Esophagus muscularis mucosa (tissue), 4 donors: ENCODE measurements around the gene PYGM. TPM values are rescaled to one million over a fixed set of nuclear protein-coding genes. Genes with fewer than 3 reads are reported as not detected.

ENCODE experiments used
- DNase-seq: peaks from one replicate; pipeline ENCODE4 v3.0.0-alpha.2; 2017; ENCODE audit errors: extremely low spot score
- H3K27ac ChIP-seq, 4 donors: fragments of 200-600 bp; sonication (generic); replicated peaks in 1 of 4; 1 replicate in 3 of 4; 2 replicates in 1 of 4; pipeline ENCODE4 v1.5.1; 2016 to 2019; ENCODE audit warnings: mild to moderate bottlenecking in 1 of 4
- H3K27me3 ChIP-seq, 4 donors: fragments of 200-600 bp; sonication (generic); one replicate each; pipeline versions ENCODE4 v1.5.1 to v1.6.0; 2016 to 2019
- H3K36me3 ChIP-seq, 4 donors: fragments of 200-600 bp; sonication (generic); one replicate each; pipeline ENCODE4 v1.5.1; 2016 to 2019
- H3K4me1 ChIP-seq, 4 donors: fragments of 200-600 bp; sonication (generic); one replicate each; pipeline ENCODE4 v1.5.1; 2016 to 2019
- H3K4me3 ChIP-seq, 4 donors: fragments of 200-600 bp; sonication (generic); 1 replicate in 2 of 4; 2 replicates in 2 of 4; pipeline ENCODE4 v1.5.1; 2016 to 2019; ENCODE audit warnings: mild to moderate bottlenecking in 4 of 4, moderate library complexity in 1 of 4
- H3K9me3 ChIP-seq, 4 donors: fragments of 200-600 bp; sonication (generic); 1 replicate in 3 of 4; 2 replicates in 1 of 4; pipeline ENCODE4 v1.5.1; 2016 to 2019
- EP300 ChIP-seq: sonication (generic); formaldehyde crosslinking; IDR thresholded peaks from one replicate; pipeline ENCODE4 v1.6.1; 2017; ENCODE audit warnings: antibody characterized with exemption
- POLR2A ChIP-seq: fragments of 450-650 bp; IDR thresholded peaks from one replicate; pipeline ENCODE4 v1.6.1; 2017; ENCODE audit warnings: antibody characterized with exemption, moderate library complexity, mild to moderate bottlenecking, low read depth
- POLR2AphosphoS5 ChIP-seq, 2 donors: sonication (generic); formaldehyde crosslinking; IDR thresholded peaks; one replicate each; pipeline ENCODE4 v1.6.1; 2017; ENCODE audit warnings: antibody characterized with exemption in 2 of 2
- WGBS: methylation state at CpG from one replicate; pipeline ENCODE4 v1.1.5; 2018; 5-methylcytosine and 5-hydroxymethylcytosine counted together
- intact Hi-C: fragments of 100-400 bp; cut with DNase I; formaldehyde crosslinking; loops from one replicate; pipeline ENCODE4 v1.15.1; 2023
- total RNA-seq, 4 donors: library from RNA; depleted of rRNA; stranded (reverse); fragments of >200 nt; gene quantifications; one replicate each; pipeline versions ENCODE4 v1.1.0 to v1.2.1, GENCODE V29; 2016
- TF ChIP-seq, protein P1 (sequence below), 3 experiments: fragments of 200-600 bp in 2 of 3; fragments of 450-650 bp in 1 of 3; sonication (generic) in 2 of 3; IDR thresholded peaks; one replicate each; pipeline ENCODE4 v1.5.1; 2017 to 2019; ENCODE audit warnings: antibody characterized with exemption in 3 of 3, mild to moderate bottlenecking in 2 of 3, moderate library complexity in 1 of 3

PYGM gene
- total RNA-seq, 4 donors from 2014 or later = 18.4 to 57.2 (median 26.3) TPM

DNA sequence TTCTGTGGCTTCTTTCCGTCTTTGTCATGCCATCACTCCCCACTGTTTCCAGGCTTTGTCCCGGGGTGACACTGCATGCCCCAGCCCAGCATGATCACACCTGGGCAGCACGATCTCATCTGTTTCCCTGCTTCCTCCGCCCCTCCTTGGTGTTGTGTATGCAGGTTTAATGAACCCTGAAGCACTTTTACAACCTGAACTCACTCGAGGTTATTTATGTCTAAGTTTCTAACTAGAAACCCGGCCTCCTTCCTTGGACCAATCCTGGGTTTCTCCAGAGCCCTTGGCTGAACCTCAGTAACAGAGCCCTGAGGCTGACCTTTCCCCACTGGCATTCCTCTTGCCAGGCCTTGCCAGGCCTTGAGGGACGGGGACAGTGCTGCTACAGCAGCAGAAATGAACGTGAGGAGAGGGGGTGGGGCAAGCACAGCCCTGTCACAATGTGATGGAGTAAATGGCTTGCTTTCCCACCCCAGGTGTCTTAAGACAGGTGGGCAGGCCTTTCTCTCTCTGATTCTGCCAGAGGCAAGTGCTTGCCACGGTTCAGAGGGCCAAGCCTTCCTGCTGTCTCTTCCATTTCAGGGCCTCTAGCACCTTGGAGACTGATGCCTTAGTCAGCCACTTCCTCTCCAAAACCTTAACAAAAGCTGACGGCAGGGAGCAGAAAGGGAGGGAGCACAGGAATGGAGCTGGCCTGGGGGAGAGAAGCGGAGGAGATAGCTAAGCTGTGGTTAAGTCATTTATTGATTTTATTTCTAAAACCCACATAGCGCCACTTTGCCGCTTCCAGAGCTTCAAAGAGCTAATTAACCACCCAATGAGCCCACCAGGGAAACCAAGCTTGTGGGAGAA, 3.1 kb upstream of the PYGM start:
- Histone ChIP-seq H3K4me1 (peaks cover 70 to 100% (median 96%) of the 10 kb centered on the region in 4 donors), H3K9me3 (no peaks in the 10 kb centered on the region), H3K4me3 (no peak overlapping the region), H3K27me3 (no peaks in the 10 kb centered on the region), H3K27ac (peak overlapping the region; percentile 85 to 92 (median 87)), H3K36me3 (peaks cover 35 to 60% (median 55%) of the 10 kb centered on the region in 4 donors)
- no peak for DNase-seq
- WGBS = 38% methylated on average over 13 of the region's 13 CpGs
- intact Hi-C loops = no loop called here
- TF ChIP-seq POLR2AphosphoS5 (IDR thresholded peaks at IDR 0.05) (peak in 1 of 2 donors; percentile 25), POLR2A (no peak)

DNA sequence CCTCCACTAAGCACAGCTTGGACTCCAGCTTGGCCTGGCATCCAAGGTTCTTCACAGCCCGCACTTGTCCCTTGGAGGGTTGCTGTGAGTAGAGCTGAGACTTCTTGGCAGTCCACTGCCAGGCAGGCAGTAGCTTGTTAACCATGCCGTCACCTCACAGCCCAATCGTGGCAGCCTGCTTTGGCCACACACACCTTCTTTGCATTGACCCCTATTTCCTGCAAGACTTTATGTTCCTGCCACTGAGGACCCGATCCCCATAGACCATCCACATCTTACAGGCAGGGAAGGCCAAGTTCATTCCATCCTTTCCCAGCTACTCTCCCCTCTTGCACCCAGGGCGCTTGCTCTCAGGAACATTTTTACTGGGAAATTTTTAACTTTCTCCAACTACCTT, 2.5 kb upstream of the PYGM start:
- peak overlapping the region; percentile 85 to 92 (median 87) for H3K27ac ChIP-seq
- H3K4me1 ChIP-seq = peaks cover 64 to 98% (median 93%) of the 10 kb centered on the region in 4 donors
- H3K27me3 ChIP-seq = no peaks in the 10 kb centered on the region
- TF ChIP-seq EP300 (no peak), POLR2AphosphoS5 (IDR thresholded peaks at IDR 0.05) (peak in 1 of 2 donors; percentile 19)
- TF ChIP-seq, protein P1, sequence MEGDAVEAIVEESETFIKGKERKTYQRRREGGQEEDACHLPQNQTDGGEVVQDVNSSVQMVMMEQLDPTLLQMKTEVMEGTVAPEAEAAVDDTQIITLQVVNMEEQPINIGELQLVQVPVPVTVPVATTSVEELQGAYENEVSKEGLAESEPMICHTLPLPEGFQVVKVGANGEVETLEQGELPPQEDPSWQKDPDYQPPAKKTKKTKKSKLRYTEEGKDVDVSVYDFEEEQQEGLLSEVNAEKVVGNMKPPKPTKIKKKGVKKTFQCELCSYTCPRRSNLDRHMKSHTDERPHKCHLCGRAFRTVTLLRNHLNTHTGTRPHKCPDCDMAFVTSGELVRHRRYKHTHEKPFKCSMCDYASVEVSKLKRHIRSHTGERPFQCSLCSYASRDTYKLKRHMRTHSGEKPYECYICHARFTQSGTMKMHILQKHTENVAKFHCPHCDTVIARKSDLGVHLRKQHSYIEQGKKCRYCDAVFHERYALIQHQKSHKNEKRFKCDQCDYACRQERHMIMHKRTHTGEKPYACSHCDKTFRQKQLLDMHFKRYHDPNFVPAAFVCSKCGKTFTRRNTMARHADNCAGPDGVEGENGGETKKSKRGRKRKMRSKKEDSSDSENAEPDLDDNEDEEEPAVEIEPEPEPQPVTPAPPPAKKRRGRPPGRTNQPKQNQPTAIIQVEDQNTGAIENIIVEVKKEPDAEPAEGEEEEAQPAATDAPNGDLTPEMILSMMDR (IDR thresholded peaks at IDR 0.05) = no peak
- H3K4me3 ChIP-seq = no peak overlapping the region
- peaks cover 28 to 53% (median 49%) of the 10 kb centered on the region in 4 donors for H3K36me3 ChIP-seq
- intact Hi-C loops = no loop called here
- DNase-seq = no peak
- H3K9me3 ChIP-seq = no peaks in the 10 kb centered on the region
- WGBS = 64% methylated on average over 5 of the region's 5 CpGs

DNA sequence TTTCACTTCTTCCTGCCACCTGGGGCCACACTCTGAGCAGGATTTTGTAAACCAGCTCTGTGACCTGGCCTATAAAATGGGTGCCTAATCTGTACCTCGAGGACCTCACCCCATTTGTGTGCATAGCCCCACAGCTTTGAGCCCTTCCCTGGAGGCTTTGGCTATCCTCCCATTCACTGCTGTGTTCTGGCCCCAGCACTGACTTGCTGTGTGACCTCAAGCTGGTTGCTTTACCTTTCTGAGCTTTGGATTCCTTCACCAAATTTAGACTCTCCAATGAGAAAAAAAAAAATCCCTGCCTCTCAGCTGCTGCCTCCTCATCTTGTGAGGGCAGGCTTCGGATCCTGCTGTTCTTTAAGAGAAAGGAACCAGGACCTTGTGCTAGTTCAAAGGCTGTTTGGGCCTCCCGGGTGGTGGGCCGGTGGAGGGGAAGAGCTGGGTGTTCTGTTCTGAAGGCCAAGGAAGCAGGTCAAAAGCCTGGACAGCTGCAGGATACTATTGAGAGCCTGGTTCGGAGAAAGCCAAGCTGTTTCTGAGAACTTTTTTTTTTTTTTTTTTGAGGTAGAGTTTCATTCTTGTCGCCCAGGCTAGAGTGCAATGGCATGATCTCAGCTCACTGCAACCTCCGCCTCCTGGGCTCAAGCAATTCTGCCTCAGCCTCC, 1.1 kb upstream of the PYGM start:
- TF ChIP-seq EP300 (no peak), POLR2A (no peak), POLR2AphosphoS5 (IDR thresholded peaks at IDR 0.05) (no peak)
- TF ChIP-seq, protein P1 (IDR thresholded peaks at IDR 0.05) = no peak
- H3K27me3 ChIP-seq = no peaks in the 10 kb centered on the region
- no peaks in the 10 kb centered on the region for H3K9me3 ChIP-seq
- H3K4me3 ChIP-seq = no peak overlapping the region
- peak overlapping the region; percentile 86 to 92 (median 88) for H3K27ac ChIP-seq
- WGBS = 41% methylated on average over 7 of the region's 7 CpGs
- intact Hi-C loops = no loop called here
- DNase-seq = no peak
- H3K36me3 ChIP-seq = peaks cover 15 to 40% (median 35%) of the 10 kb centered on the region in 4 donors
- H3K4me1 ChIP-seq = peaks cover 63 to 85% (median 83%) of the 10 kb centered on the region in 4 donors

- no peak for TF ChIP-seq POLR2AphosphoS5 (IDR thresholded peaks at IDR 0.05)
- TF ChIP-seq, protein P1 (IDR thresholded peaks at IDR 0.05) = no peak
- no peak for TF ChIP-seq POLR2A
- TF ChIP-seq EP300 = no peak
- 31% methylated on average over 12 of the region's 21 CpGs for WGBS
- Histone ChIP-seq H3K4me1 (peaks cover 52 to 68% (median 66%) of the 10 kb centered on the region in 4 donors), H3K9me3 (no peaks in the 10 kb centered on the region), H3K27ac (peak overlapping the region; percentile 86 to 92 (median 88)), H3K27me3 (no peaks in the 10 kb centered on the region), H3K36me3 (peaks cover 0 to 29% (median 20%) of the 10 kb centered on the region in 4 donors), H3K4me3 (peak overlapping the region; percentile 39 to 51 (median 50))
- intact Hi-C loops = no loop called here
- no peak for DNase-seq
Observed at GRCh38 chr11:64759131-64759721, 548 bp downstream of the PYGM start.
